ENCODE measurements around the gene HPCA.

- TF ChIP-seq POLR2A (IDR thresholded peaks at IDR 0.05; ENCODE audit: low read depth, low read length) (no peak), POLR2AphosphoS5 (IDR thresholded peaks at IDR 0.05; ENCODE audit: low read depth, low read length) (no peak), SPI1 (IDR thresholded peaks at IDR 0.05; ENCODE audit: low read depth, low read length) (no peak), TAF1 (IDR thresholded peaks at IDR 0.05; ENCODE audit: low read depth, low read length) (no peak), PAX5 (IDR thresholded peaks at IDR 0.05; ENCODE audit: insufficient read depth, low read length, severe bottlenecking) (no peak)
These were observed 17.9 kb downstream of the HPCA start for GRCh38 chr1:32903991-32904785.
